IPS-18a (cell line): ENCODE data around the gene UQCRC1.
A peak's percentile ranks its signal among the peaks of the same experiment; 100 is the strongest.

Experiments
- H3K27ac ChIP-seq: one replicate; pipeline ENCODE4 v1.5.1; 2013; ENCODE audit warnings: low read length
- H3K27me3 ChIP-seq: one replicate; pipeline ENCODE4 v1.6.1; 2013; ENCODE audit warnings: mild to moderate bottlenecking, low read length; ENCODE audit not compliant: control insufficient read depth, insufficient read depth
- H3K36me3 ChIP-seq: one replicate; pipeline ENCODE4 v1.6.1; 2013; ENCODE audit warnings: low read depth, low read length; ENCODE audit not compliant: control insufficient read depth
- H3K4me1 ChIP-seq: one replicate; pipeline ENCODE4 v1.6.1; 2013; ENCODE audit warnings: low read depth, low read length; ENCODE audit not compliant: control insufficient read depth
- H3K4me3 ChIP-seq: one replicate; pipeline ENCODE4 v1.5.1; 2013; ENCODE audit warnings: low read length
- H3K9ac ChIP-seq: one replicate; pipeline ENCODE4 v1.6.1; 2013; ENCODE audit warnings: mild to moderate bottlenecking, low read length, moderate library complexity
- H3K9me3 ChIP-seq: one replicate; pipeline ENCODE4 v1.6.1; 2013; ENCODE audit warnings: low read depth, low read length; ENCODE audit not compliant: control insufficient read depth

The UQCRC1 gene

DNA sequence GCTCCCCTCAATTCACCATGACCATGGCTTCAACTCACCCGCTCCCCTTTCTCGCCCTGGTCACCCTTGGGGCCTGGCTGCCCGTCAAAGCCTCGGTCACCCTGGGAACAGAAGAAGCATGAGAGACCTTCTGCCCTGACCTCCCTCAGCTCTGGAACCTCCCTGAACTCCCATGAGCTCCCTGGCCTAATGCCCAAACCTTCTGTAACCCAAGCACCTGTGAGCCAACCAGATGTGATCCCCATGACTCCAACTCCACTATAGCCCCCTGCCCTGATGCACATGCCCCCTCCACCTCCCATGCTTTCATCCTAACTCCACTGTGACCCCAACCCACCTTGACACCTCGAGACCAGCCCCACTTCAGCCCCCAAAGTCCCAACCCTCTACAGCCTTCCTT, 42.4 kb downstream of the UQCRC1 start:
- H3K27me3 ChIP-seq = no peaks in the 10 kb centered on the region
- no peak overlapping the region for H3K4me3 ChIP-seq
- no peaks in the 10 kb centered on the region for H3K9me3 ChIP-seq
- no peaks in the 10 kb centered on the region for H3K36me3 ChIP-seq
- H3K27ac ChIP-seq = no peak overlapping the region
- H3K9ac ChIP-seq = no peak overlapping the region
- H3K4me1 ChIP-seq = peaks cover 9% of the 10 kb centered on the region

DNA sequence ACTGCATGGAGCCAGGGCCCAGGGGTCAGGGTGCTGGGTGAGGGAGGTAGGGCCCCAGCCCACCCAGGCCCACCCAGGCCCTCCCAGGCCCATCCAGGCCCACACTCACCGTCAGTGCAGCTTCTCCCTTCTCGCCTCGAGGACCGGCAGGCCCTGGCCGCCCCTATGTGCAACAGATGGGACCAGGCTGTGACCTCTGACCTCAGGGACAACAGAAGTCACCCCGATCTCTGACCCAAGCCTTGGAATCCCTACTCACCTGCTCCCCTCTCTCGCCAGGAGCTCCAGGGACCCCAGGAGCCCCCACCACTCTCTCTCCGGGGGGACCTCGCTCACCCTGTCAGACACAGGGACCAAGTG, 43.1 kb downstream of the UQCRC1 start:
- Histone ChIP-seq H3K9ac (no peak overlapping the region), H3K27me3 (no peaks in the 10 kb centered on the region), H3K27ac (no peak overlapping the region), H3K9me3 (no peaks in the 10 kb centered on the region), H3K4me1 (peaks cover 9% of the 10 kb centered on the region), H3K36me3 (no peaks in the 10 kb centered on the region), H3K4me3 (no peak overlapping the region)

- Histone ChIP-seq H3K4me3 (no peak overlapping the region), H3K27me3 (no peaks in the 10 kb centered on the region), H3K4me1 (peaks cover 15% of the 10 kb centered on the region), H3K36me3 (no peaks in the 10 kb centered on the region), H3K9ac (no peak overlapping the region), H3K9me3 (no peaks in the 10 kb centered on the region), H3K27ac (no peak overlapping the region)
Observed at GRCh38 chr3:48565591-48566400, 43.6 kb downstream of the UQCRC1 start.

- Histone ChIP-seq H3K9ac (no peak overlapping the region), H3K36me3 (no peaks in the 10 kb centered on the region), H3K27ac (no peak overlapping the region), H3K4me1 (peaks cover 21% of the 10 kb centered on the region), H3K9me3 (no peaks in the 10 kb centered on the region), H3K4me3 (no peak overlapping the region), H3K27me3 (no peaks in the 10 kb centered on the region)
Observed at GRCh38 chr3:48565186-48565585, 44.3 kb downstream of the UQCRC1 start.

GRCh38 chr3:48564667-48565066, 44.8 kb downstream of the UQCRC1 start:
- H3K9me3 ChIP-seq = no peaks in the 10 kb centered on the region
- H3K9ac ChIP-seq = no peak overlapping the region
- H3K36me3 ChIP-seq = no peaks in the 10 kb centered on the region
- no peaks in the 10 kb centered on the region for H3K27me3 ChIP-seq
- H3K4me1 ChIP-seq = peaks cover 25% of the 10 kb centered on the region
- no peak overlapping the region for H3K4me3 ChIP-seq
- H3K27ac ChIP-seq = no peak overlapping the region

DNA sequence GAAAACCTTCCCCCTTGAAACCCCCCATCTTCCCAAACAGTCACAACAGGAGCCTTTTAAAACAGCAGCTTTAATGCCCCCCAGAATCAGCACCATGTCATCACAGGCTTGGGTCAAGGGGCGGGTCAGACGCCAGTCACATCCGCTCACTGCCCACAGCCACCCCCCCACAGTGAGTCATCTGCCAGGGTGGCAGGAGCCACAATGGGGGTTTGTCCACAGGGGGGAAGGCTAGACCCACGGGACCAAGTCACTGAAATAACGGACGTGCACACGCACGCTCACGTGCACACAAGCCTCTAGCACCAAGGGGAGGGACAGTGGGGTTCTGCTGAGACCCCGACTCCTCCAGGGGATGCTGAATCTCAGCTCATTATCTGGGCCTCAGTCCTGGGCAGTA, 45.4 kb downstream of the UQCRC1 start:
- Histone ChIP-seq H3K27ac (no peak overlapping the region), H3K9me3 (no peaks in the 10 kb centered on the region), H3K27me3 (no peaks in the 10 kb centered on the region), H3K4me1 (peaks cover 25% of the 10 kb centered on the region), H3K36me3 (no peaks in the 10 kb centered on the region), H3K9ac (no peak overlapping the region), H3K4me3 (no peak overlapping the region)

GRCh38 chr3:48563382-48563918, 46.0 kb downstream of the UQCRC1 start, which contains the start of gene UCN2:
UCN2 (minus strand) TSS chr3:48563781; CDS start chr3:48563124, 657 bp downstream.
- Histone ChIP-seq H3K4me1 (peaks cover 30% of the 10 kb centered on the region), H3K27ac (no peak within 1 kb of the TSS), H3K4me3 (no peak within 1 kb of the TSS), H3K36me3 (no peaks in the 10 kb centered on the region), H3K9me3 (no peaks in the 10 kb centered on the region), H3K9ac (no peak within 1 kb of the TSS), H3K27me3 (no peaks in the 10 kb centered on the region)

GRCh38 chr3:48562367-48563095, 46.9 kb downstream of the UQCRC1 start:
- H3K36me3 ChIP-seq = no peaks in the 10 kb centered on the region
- H3K4me1 ChIP-seq = peaks cover 31% of the 10 kb centered on the region
- no peak overlapping the region for H3K9ac ChIP-seq
- no peak overlapping the region for H3K27ac ChIP-seq
- H3K9me3 ChIP-seq = no peaks in the 10 kb centered on the region
- no peaks in the 10 kb centered on the region for H3K27me3 ChIP-seq
- no peak overlapping the region for H3K4me3 ChIP-seq

DNA sequence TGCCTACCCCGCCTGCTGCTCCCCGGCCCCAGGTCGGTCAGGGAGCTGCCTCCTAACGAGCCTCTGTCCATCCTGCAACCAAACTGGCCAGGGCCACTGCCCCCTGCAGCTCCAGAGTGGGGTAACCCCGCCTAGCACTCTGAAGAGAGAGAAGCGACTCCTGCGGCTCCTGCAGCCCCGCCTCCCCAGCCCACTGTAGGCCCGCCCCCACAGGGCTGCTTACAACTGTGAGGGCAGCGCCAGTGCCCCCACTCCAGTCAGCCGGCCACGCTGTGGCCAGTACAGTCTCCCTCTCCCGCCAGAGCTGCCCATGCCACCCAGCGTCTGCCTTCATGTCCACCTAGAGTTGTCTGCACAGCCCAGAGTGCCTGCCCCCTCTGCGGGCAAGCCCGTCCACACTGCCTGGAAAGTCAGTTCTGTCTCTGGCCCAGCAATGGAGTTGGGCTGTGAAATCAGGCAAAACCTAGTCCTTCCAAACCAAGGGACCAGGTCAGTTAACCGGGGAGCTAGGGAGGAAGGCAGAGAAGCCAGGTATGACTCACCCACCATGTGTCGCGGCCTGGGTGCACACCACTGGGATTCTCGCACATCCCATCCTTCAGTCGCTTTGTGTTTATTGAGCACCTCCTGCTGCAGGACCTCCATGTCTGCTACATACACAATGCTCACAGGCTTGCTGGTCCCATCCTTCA, 48.3 kb downstream of the UQCRC1 start:
- Histone ChIP-seq H3K4me3 (peak overlapping the region; percentile 34), H3K9me3 (no peaks in the 10 kb centered on the region), H3K36me3 (no peaks in the 10 kb centered on the region), H3K27me3 (no peaks in the 10 kb centered on the region), H3K4me1 (peaks cover 31% of the 10 kb centered on the region), H3K27ac (no peak overlapping the region), H3K9ac (no peak overlapping the region)

DNA sequence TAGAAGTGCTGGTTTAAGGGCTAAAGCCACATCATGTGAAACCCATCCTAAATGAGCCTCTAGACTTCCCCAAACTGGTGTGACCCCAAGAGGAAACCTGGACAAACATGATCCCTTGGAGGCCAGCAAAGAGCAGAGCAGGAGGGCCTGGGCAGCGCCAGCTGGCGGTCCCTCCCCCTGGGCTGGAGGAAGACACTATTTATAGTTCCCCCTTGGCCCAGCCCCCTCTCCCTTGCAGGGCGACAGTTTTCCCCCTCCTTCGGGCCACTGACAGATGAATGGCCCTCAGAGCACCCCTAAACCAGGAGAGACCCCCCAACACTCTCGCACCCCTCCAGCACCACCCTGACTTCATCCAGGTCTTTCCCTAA, 48.8 kb downstream of the UQCRC1 start:
- Histone ChIP-seq H3K36me3 (no peaks in the 10 kb centered on the region), H3K9ac (no peak overlapping the region), H3K9me3 (no peaks in the 10 kb centered on the region), H3K4me1 (peaks cover 31% of the 10 kb centered on the region), H3K27me3 (no peaks in the 10 kb centered on the region), H3K4me3 (peak overlapping the region; percentile 34), H3K27ac (no peak overlapping the region)

DNA sequence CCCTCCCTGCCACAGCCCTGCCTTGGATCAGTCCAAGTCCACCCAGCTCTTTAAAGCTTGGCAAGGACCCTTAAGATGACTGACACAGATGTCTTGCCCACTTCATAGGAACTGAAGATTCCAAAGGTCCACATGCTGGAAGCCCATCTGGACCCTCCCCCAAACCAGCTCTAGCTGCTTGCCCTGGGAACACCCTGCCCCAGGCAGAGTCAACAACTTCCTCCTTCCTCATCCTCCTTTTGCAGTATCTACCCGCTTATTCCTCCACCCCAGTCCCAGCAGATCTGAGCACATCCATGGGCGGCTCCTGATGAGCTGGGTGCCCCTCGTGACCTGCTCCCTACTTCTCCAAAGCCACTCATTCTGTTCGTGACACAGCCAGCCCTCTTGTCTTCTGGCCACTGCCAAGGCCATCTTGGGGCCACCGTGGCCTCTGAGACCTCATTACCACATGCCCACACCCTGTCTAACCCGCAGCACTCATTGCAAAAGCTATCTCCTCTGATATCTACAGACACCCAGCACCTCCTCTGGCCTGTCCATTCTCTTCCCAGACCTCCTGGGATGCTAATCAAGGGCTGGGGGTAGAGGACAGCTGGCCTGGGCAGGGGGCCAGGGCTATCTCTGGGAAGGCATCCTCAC, 50.8 kb downstream of the UQCRC1 start:
- Histone ChIP-seq H3K4me3 (no peak overlapping the region), H3K36me3 (peaks cover 2% of the 10 kb centered on the region), H3K4me1 (peaks cover 30% of the 10 kb centered on the region), H3K9me3 (no peaks in the 10 kb centered on the region), H3K27me3 (no peaks in the 10 kb centered on the region), H3K9ac (no peak overlapping the region), H3K27ac (no peak overlapping the region)
